ENCODE results near the gene TMEM81.

The TMEM81 gene

GRCh38 chr1:205109711-205110110 is 25.5 kb upstream of the TMEM81 start:
- Histone ChIP-seq H3K36me3 (ENCODE audit: control insufficient read depth, insufficient read depth, low read length) (peaks cover 3% of the 10 kb centered on the region; the same call in 1 of the 2 replicates), H3K4me1 (ENCODE audit: control insufficient read depth, insufficient read depth, low read length) (no peaks in the 10 kb centered on the region), H3K4me3 (ENCODE audit: low read length) (no peak overlapping the region), H3K9me3 (ENCODE audit: control insufficient read depth, insufficient read depth, low read length) (no peaks in the 10 kb centered on the region), H3K27me3 (ENCODE audit: control insufficient read depth, insufficient read depth, low read length) (no peaks in the 10 kb centered on the region), H3K27ac (ENCODE audit: low read length) (no peak overlapping the region)
- DNase-seq (ENCODE audit: low read depth, low spot score) = no peak
- no CpG with 5 or more reads among the region's 5 CpGs for WGBS (ENCODE audit: insufficient coverage, insufficient read length)

- Histone ChIP-seq H3K36me3 (ENCODE audit: control insufficient read depth, insufficient read depth, low read length) (peaks cover 3% of the 10 kb centered on the region; the same call in 1 of the 2 replicates), H3K27ac (ENCODE audit: low read length) (no peak overlapping the region), H3K4me3 (ENCODE audit: low read length) (no peak overlapping the region), H3K9me3 (ENCODE audit: control insufficient read depth, insufficient read depth, low read length) (no peaks in the 10 kb centered on the region), H3K4me1 (ENCODE audit: control insufficient read depth, insufficient read depth, low read length) (no peaks in the 10 kb centered on the region), H3K27me3 (ENCODE audit: control insufficient read depth, insufficient read depth, low read length) (no peaks in the 10 kb centered on the region)
- DNase-seq (ENCODE audit: low read depth, low spot score) = no peak
- WGBS (ENCODE audit: insufficient coverage, insufficient read length) = no CpG with 5 or more reads among the region's 1 CpG
Measured at GRCh38 chr1:205109269-205109668, 25.0 kb upstream of the TMEM81 start.

GRCh38 chr1:205108464-205108863 is 24.2 kb upstream of the TMEM81 start:
- Histone ChIP-seq H3K9me3 (ENCODE audit: control insufficient read depth, insufficient read depth, low read length) (no peaks in the 10 kb centered on the region), H3K4me3 (ENCODE audit: low read length) (no peak overlapping the region), H3K4me1 (ENCODE audit: control insufficient read depth, insufficient read depth, low read length) (no peaks in the 10 kb centered on the region), H3K36me3 (ENCODE audit: control insufficient read depth, insufficient read depth, low read length) (peaks cover 6% of the 10 kb centered on the region; the same call in 1 of the 2 replicates), H3K27ac (ENCODE audit: low read length) (no peak overlapping the region), H3K27me3 (ENCODE audit: control insufficient read depth, insufficient read depth, low read length) (no peaks in the 10 kb centered on the region)
- no CpG with 5 or more reads among the region's 4 CpGs for WGBS (ENCODE audit: insufficient coverage, insufficient read length)
- no peak for DNase-seq (ENCODE audit: low read depth, low spot score)

GRCh38 chr1:205107327-205107726 is 23.1 kb upstream of the TMEM81 start:
- H3K36me3 ChIP-seq (ENCODE audit: control insufficient read depth, insufficient read depth, low read length) = peaks cover 10% of the 10 kb centered on the region; the same call in 1 of the 2 replicates
- 100% methylated on average over 1 of the region's 4 CpGs for WGBS (ENCODE audit: insufficient coverage, insufficient read length)
- H3K4me1 ChIP-seq (ENCODE audit: control insufficient read depth, insufficient read depth, low read length) = no peaks in the 10 kb centered on the region
- no peaks in the 10 kb centered on the region for H3K27me3 ChIP-seq (ENCODE audit: control insufficient read depth, insufficient read depth, low read length)
- H3K27ac ChIP-seq (ENCODE audit: low read length) = no peak overlapping the region
- no peak overlapping the region for H3K4me3 ChIP-seq (ENCODE audit: low read length)
- no peaks in the 10 kb centered on the region for H3K9me3 ChIP-seq (ENCODE audit: control insufficient read depth, insufficient read depth, low read length)
- DNase-seq (ENCODE audit: low read depth, low spot score) = no peak

GRCh38 chr1:205102404-205102803 is 18.1 kb upstream of the TMEM81 start:
- Histone ChIP-seq H3K27ac (ENCODE audit: low read length) (no peak overlapping the region), H3K27me3 (ENCODE audit: control insufficient read depth, insufficient read depth, low read length) (no peaks in the 10 kb centered on the region), H3K9me3 (ENCODE audit: control insufficient read depth, insufficient read depth, low read length) (no peaks in the 10 kb centered on the region), H3K36me3 (ENCODE audit: control insufficient read depth, insufficient read depth, low read length) (peaks cover 24% of the 10 kb centered on the region; the same call in 1 of the 2 replicates), H3K4me1 (ENCODE audit: control insufficient read depth, insufficient read depth, low read length) (no peaks in the 10 kb centered on the region), H3K4me3 (ENCODE audit: low read length) (no peak overlapping the region)
- no CpG with 5 or more reads among the region's 3 CpGs for WGBS (ENCODE audit: insufficient coverage, insufficient read length)
- DNase-seq (ENCODE audit: low read depth, low spot score) = no peak

- no peak overlapping the region for H3K4me3 ChIP-seq (ENCODE audit: low read length)
- no peak overlapping the region for H3K27ac ChIP-seq (ENCODE audit: low read length)
- DNase-seq (ENCODE audit: low read depth, low spot score) = no peak
- peaks cover 33% of the 10 kb centered on the region; the same call in 1 of the 2 replicates for H3K36me3 ChIP-seq (ENCODE audit: control insufficient read depth, insufficient read depth, low read length)
- H3K27me3 ChIP-seq (ENCODE audit: control insufficient read depth, insufficient read depth, low read length) = no peaks in the 10 kb centered on the region
- no peaks in the 10 kb centered on the region for H3K4me1 ChIP-seq (ENCODE audit: control insufficient read depth, insufficient read depth, low read length)
- H3K9me3 ChIP-seq (ENCODE audit: control insufficient read depth, insufficient read depth, low read length) = no peaks in the 10 kb centered on the region
Measured at GRCh38 chr1:205098242-205098641, 14.0 kb upstream of the TMEM81 start.

GRCh38 chr1:205095422-205095821 is 11.2 kb upstream of the TMEM81 start:
- Histone ChIP-seq H3K4me1 (ENCODE audit: control insufficient read depth, insufficient read depth, low read length) (no peaks in the 10 kb centered on the region), H3K36me3 (ENCODE audit: control insufficient read depth, insufficient read depth, low read length) (peaks cover 30% of the 10 kb centered on the region; the same call in 1 of the 2 replicates), H3K9me3 (ENCODE audit: control insufficient read depth, insufficient read depth, low read length) (no peaks in the 10 kb centered on the region), H3K27ac (ENCODE audit: low read length) (no peak overlapping the region), H3K4me3 (ENCODE audit: low read length) (no peak overlapping the region), H3K27me3 (ENCODE audit: control insufficient read depth, insufficient read depth, low read length) (no peaks in the 10 kb centered on the region)
- DNase-seq (ENCODE audit: low read depth, low spot score) = no peak

- DNase-seq (ENCODE audit: low read depth, low spot score) = no peak
- H3K27me3 ChIP-seq (ENCODE audit: control insufficient read depth, insufficient read depth, low read length) = no peaks in the 10 kb centered on the region
- peaks cover 12% of the 10 kb centered on the region; the same call in 1 of the 2 replicates for H3K36me3 ChIP-seq (ENCODE audit: control insufficient read depth, insufficient read depth, low read length)
- no CpG with 5 or more reads among the region's 4 CpGs for WGBS (ENCODE audit: insufficient coverage, insufficient read length)
- no peaks in the 10 kb centered on the region for H3K4me1 ChIP-seq (ENCODE audit: control insufficient read depth, insufficient read depth, low read length)
- H3K9me3 ChIP-seq (ENCODE audit: control insufficient read depth, insufficient read depth, low read length) = no peaks in the 10 kb centered on the region
- H3K27ac ChIP-seq (ENCODE audit: low read length) = no peak overlapping the region
- no peak overlapping the region for H3K4me3 ChIP-seq (ENCODE audit: low read length)
Measured at GRCh38 chr1:205091043-205091740, 6.9 kb upstream of the TMEM81 start.

GRCh38 chr1:205088341-205088740 is 4.1 kb upstream of the TMEM81 start:
- no peaks in the 10 kb centered on the region for H3K27me3 ChIP-seq (ENCODE audit: control insufficient read depth, insufficient read depth, low read length)
- H3K4me3 ChIP-seq (ENCODE audit: low read length) = no peak overlapping the region
- no CpG with 5 or more reads among the region's 3 CpGs for WGBS (ENCODE audit: insufficient coverage, insufficient read length)
- H3K27ac ChIP-seq (ENCODE audit: low read length) = no peak overlapping the region
- no peaks in the 10 kb centered on the region for H3K4me1 ChIP-seq (ENCODE audit: control insufficient read depth, insufficient read depth, low read length)
- H3K9me3 ChIP-seq (ENCODE audit: control insufficient read depth, insufficient read depth, low read length) = no peaks in the 10 kb centered on the region
- DNase-seq (ENCODE audit: low read depth, low spot score) = no peak
- H3K36me3 ChIP-seq (ENCODE audit: control insufficient read depth, insufficient read depth, low read length) = peaks cover 5% of the 10 kb centered on the region; the same call in 1 of the 2 replicates

GRCh38 chr1:205082431-205082830 is 1.8 kb downstream of the TMEM81 start:
- no peak overlapping the region for H3K27ac ChIP-seq (ENCODE audit: low read length)
- WGBS (ENCODE audit: insufficient coverage, insufficient read length) = no CpG with 5 or more reads among the region's 4 CpGs
- no peak for DNase-seq (ENCODE audit: low read depth, low spot score)

GRCh38 chr1:205077934-205078311 is 6.3 kb downstream of the TMEM81 start:
- DNase-seq (ENCODE audit: low read depth, low spot score) = no peak
- H3K36me3 ChIP-seq (ENCODE audit: control insufficient read depth, insufficient read depth, low read length) = no peaks in the 10 kb centered on the region
- no peak overlapping the region for H3K4me3 ChIP-seq (ENCODE audit: low read length)
- no peaks in the 10 kb centered on the region for H3K4me1 ChIP-seq (ENCODE audit: control insufficient read depth, insufficient read depth, low read length)
- H3K9me3 ChIP-seq (ENCODE audit: control insufficient read depth, insufficient read depth, low read length) = no peaks in the 10 kb centered on the region
- H3K27me3 ChIP-seq (ENCODE audit: control insufficient read depth, insufficient read depth, low read length) = no peaks in the 10 kb centered on the region
- H3K27ac ChIP-seq (ENCODE audit: low read length) = no peak overlapping the region
- WGBS (ENCODE audit: insufficient coverage, insufficient read length) = no CpG with 5 or more reads among the region's 1 CpG

More at GRCh38 chr1:205082431-205082830, 1.8 kb downstream of the TMEM81 start:
- Histone ChIP-seq H3K27me3 (ENCODE audit: control insufficient read depth, insufficient read depth, low read length) (no peaks in the 10 kb centered on the region), H3K36me3 (ENCODE audit: control insufficient read depth, insufficient read depth, low read length) (no peaks in the 10 kb centered on the region; the same call in 1 of the 2 replicates), H3K4me3 (ENCODE audit: low read length) (no peak overlapping the region), H3K9me3 (ENCODE audit: control insufficient read depth, insufficient read depth, low read length) (no peaks in the 10 kb centered on the region), H3K4me1 (ENCODE audit: control insufficient read depth, insufficient read depth, low read length) (no peaks in the 10 kb centered on the region)
